RWPE2 (cell line): Measurements from ENCODE around the gene EXOC7.

ENCODE experiments used
- ATAC-seq: fragments of 200-7000 bp; cut with Tn5 transposase; 3 replicates; pipeline ENCODE4 v1.9.1; 2021; ENCODE audit warnings: low read depth
- DNase-seq: peaks from one replicate; pipeline ENCODE4 v3.0.0-alpha.2; 2020; ENCODE audit warnings: low spot score
- H3K27ac ChIP-seq: fragments of 450-650 bp; 2 replicates; pipeline ENCODE4 v1.5.1; 2017; ENCODE audit warnings: mild to moderate bottlenecking; ENCODE audit not compliant: poor library complexity, severe bottlenecking
- H3K27me3 ChIP-seq: fragments of 250-450 bp; sonication (Bioruptor Pico); 2 replicates; pipeline ENCODE4 v1.5.1; 2021; ENCODE audit warnings: mild to moderate bottlenecking, moderate library complexity; ENCODE audit not compliant: insufficient read depth, poor library complexity, severe bottlenecking
- H3K36me3 ChIP-seq: fragments of 250-450 bp; sonication (Bioruptor Pico); 2 replicates; pipeline ENCODE4 v1.5.1; 2020; ENCODE audit warnings: low read depth, mild to moderate bottlenecking, moderate library complexity
- H3K4me1 ChIP-seq: fragments of 250-450 bp; sonication (Bioruptor Pico); 2 replicates; pipeline ENCODE4 v1.5.1; 2021; ENCODE audit warnings: mild to moderate bottlenecking, moderate library complexity; ENCODE audit not compliant: insufficient read depth, poor library complexity, severe bottlenecking
- H3K4me3 ChIP-seq: fragments of 250-450 bp; sonication (Bioruptor Pico); 2 replicates; pipeline ENCODE4 v1.5.1; 2021; ENCODE audit warnings: mild to moderate bottlenecking, moderate library complexity; ENCODE audit not compliant: severe bottlenecking
- H3K9me3 ChIP-seq: fragments of 250-450 bp; sonication (Bioruptor Pico); 2 replicates; pipeline ENCODE4 v1.5.1; 2021; ENCODE audit warnings: mild to moderate bottlenecking, moderate library complexity; ENCODE audit not compliant: severe bottlenecking
- TF ChIP-seq, protein P1 (sequence below): fragments of 450-650 bp; IDR thresholded peaks from one replicate; pipeline ENCODE4 v1.5.1; 2017; ENCODE audit warnings: mild to moderate bottlenecking, moderate library complexity; ENCODE audit not compliant: poor library complexity, severe bottlenecking

Gene EXOC7, protein sequence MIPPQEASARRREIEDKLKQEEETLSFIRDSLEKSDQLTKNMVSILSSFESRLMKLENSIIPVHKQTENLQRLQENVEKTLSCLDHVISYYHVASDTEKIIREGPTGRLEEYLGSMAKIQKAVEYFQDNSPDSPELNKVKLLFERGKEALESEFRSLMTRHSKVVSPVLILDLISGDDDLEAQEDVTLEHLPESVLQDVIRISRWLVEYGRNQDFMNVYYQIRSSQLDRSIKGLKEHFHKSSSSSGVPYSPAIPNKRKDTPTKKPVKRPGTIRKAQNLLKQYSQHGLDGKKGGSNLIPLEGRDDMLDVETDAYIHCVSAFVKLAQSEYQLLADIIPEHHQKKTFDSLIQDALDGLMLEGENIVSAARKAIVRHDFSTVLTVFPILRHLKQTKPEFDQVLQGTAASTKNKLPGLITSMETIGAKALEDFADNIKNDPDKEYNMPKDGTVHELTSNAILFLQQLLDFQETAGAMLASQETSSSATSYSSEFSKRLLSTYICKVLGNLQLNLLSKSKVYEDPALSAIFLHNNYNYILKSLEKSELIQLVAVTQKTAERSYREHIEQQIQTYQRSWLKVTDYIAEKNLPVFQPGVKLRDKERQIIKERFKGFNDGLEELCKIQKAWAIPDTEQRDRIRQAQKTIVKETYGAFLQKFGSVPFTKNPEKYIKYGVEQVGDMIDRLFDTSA

GRCh38 chr17:76103274-76104139 lies at the start of gene EXOC7:
TSS of gene EXOC7 (minus strand) at chr17:76103787. CDS start at chr17:76103692, 95 bp downstream.
- DNase-seq = peak; percentile 84
- no peaks in the 10 kb centered on the region for H3K9me3 ChIP-seq
- H3K36me3 ChIP-seq = peaks cover 38% of the 10 kb centered on the region
- H3K4me3 ChIP-seq = peak within 1 kb of the TSS; percentile 73
- no peaks in the 10 kb centered on the region for H3K27me3 ChIP-seq
- peak within 1 kb of the TSS; percentile 24 for H3K27ac ChIP-seq
- TF ChIP-seq, protein P1, sequence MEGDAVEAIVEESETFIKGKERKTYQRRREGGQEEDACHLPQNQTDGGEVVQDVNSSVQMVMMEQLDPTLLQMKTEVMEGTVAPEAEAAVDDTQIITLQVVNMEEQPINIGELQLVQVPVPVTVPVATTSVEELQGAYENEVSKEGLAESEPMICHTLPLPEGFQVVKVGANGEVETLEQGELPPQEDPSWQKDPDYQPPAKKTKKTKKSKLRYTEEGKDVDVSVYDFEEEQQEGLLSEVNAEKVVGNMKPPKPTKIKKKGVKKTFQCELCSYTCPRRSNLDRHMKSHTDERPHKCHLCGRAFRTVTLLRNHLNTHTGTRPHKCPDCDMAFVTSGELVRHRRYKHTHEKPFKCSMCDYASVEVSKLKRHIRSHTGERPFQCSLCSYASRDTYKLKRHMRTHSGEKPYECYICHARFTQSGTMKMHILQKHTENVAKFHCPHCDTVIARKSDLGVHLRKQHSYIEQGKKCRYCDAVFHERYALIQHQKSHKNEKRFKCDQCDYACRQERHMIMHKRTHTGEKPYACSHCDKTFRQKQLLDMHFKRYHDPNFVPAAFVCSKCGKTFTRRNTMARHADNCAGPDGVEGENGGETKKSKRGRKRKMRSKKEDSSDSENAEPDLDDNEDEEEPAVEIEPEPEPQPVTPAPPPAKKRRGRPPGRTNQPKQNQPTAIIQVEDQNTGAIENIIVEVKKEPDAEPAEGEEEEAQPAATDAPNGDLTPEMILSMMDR = no peak
- H3K4me1 ChIP-seq = peaks cover 6% of the 10 kb centered on the region
- ATAC-seq = peak; percentile 83

- H3K27ac ChIP-seq = no peak overlapping the region
- H3K4me1 ChIP-seq = no peaks in the 10 kb centered on the region
- no peaks in the 10 kb centered on the region for H3K36me3 ChIP-seq
- ATAC-seq (no peak), DNase-seq (no peak)
- no peaks in the 10 kb centered on the region for H3K9me3 ChIP-seq
- no peak overlapping the region for H3K4me3 ChIP-seq
- H3K27me3 ChIP-seq = no peaks in the 10 kb centered on the region
- TF ChIP-seq, protein P1 = no peak
Observed at GRCh38 chr17:76153202-76153601, 49.6 kb upstream of the EXOC7 start.

DNA sequence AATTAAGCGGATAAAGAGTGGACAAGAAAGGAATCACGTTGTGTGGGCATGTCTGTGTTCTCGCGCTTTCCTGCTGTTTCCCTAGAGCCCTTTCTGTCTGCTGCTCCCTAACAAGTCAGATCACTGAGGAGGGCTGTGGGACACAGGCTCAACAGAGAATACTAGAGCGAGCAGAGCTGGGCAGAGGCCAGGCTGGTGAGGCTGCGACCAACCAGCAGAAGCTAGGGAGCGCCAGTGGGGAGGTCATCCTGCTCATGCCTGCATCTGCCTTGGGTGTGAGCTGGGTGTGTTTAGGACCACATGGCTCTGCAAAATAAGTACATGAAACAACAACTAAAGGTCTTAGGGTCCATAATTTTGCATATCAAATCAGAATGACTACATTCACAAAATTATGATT lies 49.0 kb upstream of the EXOC7 start:
- no peak for ATAC-seq
- TF ChIP-seq, protein P1 = no peak

DNA sequence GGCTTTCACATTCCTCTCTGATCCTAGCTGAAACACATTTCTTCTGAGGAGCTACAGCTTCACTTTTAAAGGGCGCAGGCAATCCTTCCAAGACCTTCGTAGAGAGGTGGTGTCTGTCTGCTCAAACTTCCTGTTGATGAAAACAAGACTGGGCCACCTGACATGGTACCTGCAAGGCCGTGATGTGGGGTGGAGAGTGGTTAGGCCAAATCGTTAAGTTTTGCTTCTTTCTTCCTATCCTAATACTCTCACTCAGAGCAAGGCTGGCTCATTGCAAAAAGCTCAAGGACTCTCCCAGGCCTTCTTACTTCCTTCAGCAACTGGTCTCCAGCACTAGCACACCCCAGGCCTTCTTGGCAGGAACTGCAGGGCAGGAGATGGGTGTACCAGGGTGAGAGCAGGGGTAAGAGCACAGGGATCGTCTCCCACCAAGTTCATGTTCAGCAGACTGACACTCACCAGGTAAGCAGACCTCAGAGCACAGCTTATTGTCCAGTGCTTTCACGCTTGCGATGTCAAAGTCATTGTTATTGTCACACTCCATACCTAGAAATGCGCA lies 48.4 kb upstream of the EXOC7 start:
- Histone ChIP-seq H3K36me3 (no peaks in the 10 kb centered on the region), H3K27ac (no peak overlapping the region), H3K27me3 (no peaks in the 10 kb centered on the region), H3K9me3 (no peaks in the 10 kb centered on the region), H3K4me3 (no peak overlapping the region), H3K4me1 (no peaks in the 10 kb centered on the region)
- TF ChIP-seq, protein P1 = no peak
- DNase-seq (no peak), ATAC-seq (no peak)

More for the DNA sequence above, 49.0 kb upstream of the EXOC7 start:
- Histone ChIP-seq H3K9me3 (no peaks in the 10 kb centered on the region), H3K4me3 (no peak overlapping the region), H3K4me1 (no peaks in the 10 kb centered on the region), H3K27me3 (no peaks in the 10 kb centered on the region), H3K27ac (no peak overlapping the region), H3K36me3 (no peaks in the 10 kb centered on the region)
- no peak for DNase-seq
